CD14-positive monocyte (primary cell): ENCODE measurements around the gene ACAA1. TPM values are rescaled to one million over a fixed set of nuclear protein-coding genes. Genes with fewer than 3 reads are reported as not detected.

Experiments used
- DNase-seq, 3 donors: peaks; one replicate each; pipeline ENCODE4 v3.0.0-alpha.2; 2011 to 2022
- H2AFZ ChIP-seq: 2 replicates; pipeline ENCODE4 v1.6.0; 2012; ENCODE audit warnings: mild to moderate bottlenecking, low read depth, low read length, inconsistent platforms; ENCODE audit not compliant: insufficient read depth, poor library complexity, severe bottlenecking
- H3K27ac ChIP-seq, 2 donors: 1 replicate in 1 of 2; 2 replicates in 1 of 2; pipeline ENCODE4 v1.5.1; 2012 to 2013; ENCODE audit warnings: low read length in 2 of 2, control low read depth in 1 of 2, inconsistent platforms in 1 of 2, low read depth in 1 of 2, mild to moderate bottlenecking in 1 of 2
- H3K27me3 ChIP-seq, 2 donors: one replicate each; pipeline versions ENCODE4 v1.6.0 to v1.6.1; 2011 to 2013; ENCODE audit warnings: low read length in 2 of 2; ENCODE audit not compliant: control insufficient read depth in 2 of 2, insufficient read depth in 2 of 2
- H3K36me3 ChIP-seq, 2 donors: replicated peaks in 1 of 2; 1 replicate in 1 of 2; 2 replicates in 1 of 2; pipeline versions ENCODE4 v1.5.1 to v1.6.1; 2012 to 2013; ENCODE audit warnings: low read length in 2 of 2, control low read depth in 1 of 2, inconsistent platforms in 1 of 2, mild to moderate bottlenecking in 1 of 2; ENCODE audit not compliant: insufficient read depth in 2 of 2, control insufficient read depth in 1 of 2
- H3K4me1 ChIP-seq, 2 donors: 1 replicate in 1 of 2; 2 replicates in 1 of 2; pipeline versions ENCODE4 v1.5.1 to v1.6.1; 2012 to 2013; ENCODE audit warnings: low read length in 2 of 2, control low read depth in 1 of 2, inconsistent platforms in 1 of 2, mild to moderate bottlenecking in 1 of 2, moderate library complexity in 1 of 2; ENCODE audit not compliant: insufficient read depth in 2 of 2, control insufficient read depth in 1 of 2
- H3K4me2 ChIP-seq: replicated peaks from 2 replicates; pipeline ENCODE3; 2012; ENCODE audit warnings: low read length, moderate library complexity, mild to moderate bottlenecking; ENCODE audit not compliant: poor library complexity, severe bottlenecking; ENCODE audit errors: extremely low read depth
- H3K4me3 ChIP-seq, 3 experiments: fragments of 200-600 bp in 1 of 3; sonication (generic) in 1 of 3; replicated peaks in 1 of 3; 1 replicate in 2 of 3; 2 replicates in 1 of 3; pipeline ENCODE4 v1.5.1; 2011 to 2013; ENCODE audit warnings: low read length in 3 of 3, mild to moderate bottlenecking in 3 of 3, control low read depth in 2 of 3, low read depth in 2 of 3, inconsistent platforms in 1 of 3, moderate library complexity in 1 of 3
- H3K79me2 ChIP-seq: 2 replicates; pipeline ENCODE4 v1.6.0; 2012; ENCODE audit warnings: mild to moderate bottlenecking, control low read depth, inconsistent platforms, low read length, moderate library complexity; ENCODE audit not compliant: insufficient read depth
- H3K9ac ChIP-seq: 2 replicates; pipeline ENCODE4 v1.6.0; 2017; ENCODE audit warnings: low read length, mild to moderate bottlenecking; ENCODE audit not compliant: insufficient read depth, poor library complexity, severe bottlenecking
- H3K9me3 ChIP-seq, 2 donors: replicated peaks in 1 of 2; 1 replicate in 1 of 2; 2 replicates in 1 of 2; pipeline versions ENCODE4 v1.5.1 to v1.6.1; 2012 to 2013; ENCODE audit warnings: low read length in 2 of 2, control low read depth in 1 of 2; ENCODE audit not compliant: control insufficient read depth in 1 of 2, insufficient read depth in 1 of 2
- H4K20me1 ChIP-seq: 2 replicates; pipeline ENCODE4 v1.6.0; 2012; ENCODE audit warnings: mild to moderate bottlenecking, low read length, control low read depth, moderate library complexity; ENCODE audit not compliant: insufficient read depth
- H3K27ac Mint-ChIP-seq, 7 donors: one replicate each; pipeline ENCODE4 v1.8.0; 2020; ENCODE audit warnings: mild to moderate bottlenecking in 7 of 7, mixed read lengths in 7 of 7, moderate library complexity in 6 of 7, inconsistent platforms in 2 of 7
- H3K27me3 Mint-ChIP-seq, 3 donors: one replicate each; pipeline ENCODE4 v1.8.0; 2021 to 2022; ENCODE audit warnings: low read depth in 3 of 3, mild to moderate bottlenecking in 3 of 3, mixed read lengths in 3 of 3, moderate library complexity in 3 of 3, inconsistent platforms in 1 of 3
- H3K36me3 Mint-ChIP-seq, 2 donors: one replicate each; pipeline ENCODE4 v1.8.0; 2020; ENCODE audit warnings: mixed read lengths in 2 of 2, inconsistent platforms in 1 of 2, mild to moderate bottlenecking in 1 of 2
- H3K4me1 Mint-ChIP-seq: one replicate; pipeline ENCODE4 v1.8.0; 2020; ENCODE audit warnings: mild to moderate bottlenecking, mixed read lengths
- H3K4me3 Mint-ChIP-seq, 2 donors: one replicate each; pipeline ENCODE4 v1.8.0; 2020; ENCODE audit warnings: mild to moderate bottlenecking in 2 of 2, mixed read lengths in 2 of 2, moderate library complexity in 1 of 2
- H3K9me3 Mint-ChIP-seq, 7 donors: one replicate each; pipeline ENCODE4 v1.8.0; 2020 to 2022; ENCODE audit warnings: mixed read lengths in 7 of 7, mild to moderate bottlenecking in 6 of 7, moderate library complexity in 6 of 7, inconsistent platforms in 2 of 7
- CTCF ChIP-seq: fragments of 200-600 bp; IDR thresholded peaks from one replicate; pipeline ENCODE4 v1.8.0; 2022; ENCODE audit warnings: antibody characterized with exemption, mild to moderate bottlenecking
- whole genome bisulfite sequencing: methylation state at CpG from one replicate; pipeline ENCODE4 v1.1.5; 2013; ENCODE audit warnings: missing lambda C conversion rate; ENCODE audit not compliant: insufficient coverage; 5-methylcytosine and 5-hydroxymethylcytosine counted together
- intact Hi-C, 2 donors: fragments of 100-400 bp; cut with micrococcal nuclease; formaldehyde crosslinking; loops; one replicate each; pipeline versions ENCODE4 v1.15.0 to v1.15.1; 2023
- polyA plus RNA-seq, 3 donors: library from polyadenylated mRNA; depleted of rRNA in 1 of 3; unstranded in 2 of 3; stranded (reverse) in 1 of 3; fragments of 300-500 nt in 2 of 3; fragments of >200 nt in 1 of 3; fragmentation: Illumina TruSeq in 2 of 3; gene quantifications; 1 replicate in 2 of 3; 2 replicates in 1 of 3; pipeline ENCODE4 v1.2.3, GENCODE V29; 2012 to 2021

The ACAA1 gene
- polyA plus RNA-seq, 3 donors: 123 to 268 (median 133) TPM

GRCh38 chr3:38112378-38112761, 24.6 kb downstream of the ACAA1 start:
- no peaks in the 10 kb centered on the region for H3K79me2 ChIP-seq
- DNase-seq: no peak

GRCh38 chr3:38111696-38112377, 25.1 kb downstream of the ACAA1 start:
- H3K27me3 ChIP-seq: no peaks in the 10 kb centered on the region
- intact Hi-C loops: loop anchor here in 1 of 2 donors (10.0 kb wide), 1 partner anchor 137 kb away; no protein-coding TSS in a partner anchor
- no peak for DNase-seq
- peaks cover 43% of the 10 kb centered on the region for H3K4me1 Mint-ChIP-seq
- no peaks in the 10 kb centered on the region for H3K79me2 ChIP-seq
- H2AFZ ChIP-seq: no peak overlapping the region
- H3K4me3 ChIP-seq: no peak overlapping the region
- no peaks in the 10 kb centered on the region for H3K9me3 ChIP-seq
- peaks cover 32 to 37% of the 10 kb centered on the region in 2 donors for H3K4me1 ChIP-seq
- H3K27ac ChIP-seq: no peak overlapping the region
- peaks cover 4% of the 10 kb centered on the region for H4K20me1 ChIP-seq
- no peaks in the 10 kb centered on the region for H3K9me3 Mint-ChIP-seq
- H3K27me3 Mint-ChIP-seq: peaks cover 3 to 10% (median 9%) of the 10 kb centered on the region in 3 donors
- no peak overlapping the region for H3K4me3 Mint-ChIP-seq
- no peak overlapping the region for H3K4me2 ChIP-seq
- WGBS: 77% methylated on average over 14 of the region's 16 CpGs
- no peak for TF ChIP-seq CTCF
- H3K9ac ChIP-seq: no peak overlapping the region
- peaks cover 0 to 5% of the 10 kb centered on the region in 2 donors for H3K36me3 Mint-ChIP-seq
- H3K36me3 ChIP-seq: no peaks in the 10 kb centered on the region
- no peak overlapping the region for H3K27ac Mint-ChIP-seq

More at GRCh38 chr3:38112378-38112761, 24.6 kb downstream of the ACAA1 start:
- Histone ChIP-seq H3K4me3 (no peak overlapping the region), H3K4me1 (peaks cover 27 to 32% of the 10 kb centered on the region in 2 donors), H3K9ac (no peak overlapping the region), H3K27me3 (no peaks in the 10 kb centered on the region), H3K9me3 (no peaks in the 10 kb centered on the region), H3K4me2 (no peak overlapping the region), H3K27ac (no peak overlapping the region), H3K36me3 (no peaks in the 10 kb centered on the region), H4K20me1 (peaks cover 9% of the 10 kb centered on the region), H2AFZ (no peak overlapping the region)
- H3K36me3 Mint-ChIP-seq: peaks cover 0 to 7% of the 10 kb centered on the region in 2 donors
- no peaks in the 10 kb centered on the region for H3K9me3 Mint-ChIP-seq
- peaks cover 3 to 12% (median 10%) of the 10 kb centered on the region in 3 donors for H3K27me3 Mint-ChIP-seq
- intact Hi-C loops: loop anchor here in 1 of 2 donors (10.0 kb wide), 1 partner anchor 138 kb away; no protein-coding TSS in a partner anchor
- TF ChIP-seq CTCF: no peak
- H3K4me3 Mint-ChIP-seq: no peak overlapping the region
- WGBS: 96% methylated on average over 5 of the region's 7 CpGs
- peaks cover 38% of the 10 kb centered on the region for H3K4me1 Mint-ChIP-seq
- H3K27ac Mint-ChIP-seq: no peak overlapping the region
